Dedifferentiated amniotic fluid mesenchymal stem cell (primary cell): ENCODE measurements around the gene ARHGAP15.
"Not testable (repeated sequence)": the region's sequence is repeated elsewhere in the genome, so short reads cannot be mapped to it uniquely, and the experiment has no call there.

Experiments used
- DNase-seq: peaks from one replicate; pipeline ENCODE4 v3.0.0-alpha.2; 2016; ENCODE audit errors: extremely low spot score

ARHGAP15 gene

GRCh38 chr2:143128681-143129580 lies at the start of gene ARHGAP15:
ARHGAP15 (plus strand) TSS chr2:143129419.
- DNase-seq, result no peak

- no peak for DNase-seq
Observed at GRCh38 chr2:143081616-143082015, 47.6 kb upstream of the ARHGAP15 start.

GRCh38 chr2:143083636-143084035 lies 45.6 kb upstream of the ARHGAP15 start:
- DNase-seq, result peak; percentile 79

GRCh38 chr2:143084462-143084861 lies 44.8 kb upstream of the ARHGAP15 start:
- DNase-seq, result no peak

GRCh38 chr2:143085125-143085784 lies 44.0 kb upstream of the ARHGAP15 start:
- DNase-seq, result no peak

GRCh38 chr2:143087033-143087432 lies 42.2 kb upstream of the ARHGAP15 start:
- no peak for DNase-seq

- DNase-seq, result no peak
Observed at GRCh38 chr2:143088388-143088787, 40.8 kb upstream of the ARHGAP15 start.

- not testable (repeated sequence) for DNase-seq
Observed at GRCh38 chr2:143089520-143089919, 39.7 kb upstream of the ARHGAP15 start.

- peak; percentile 66 for DNase-seq
Observed at GRCh38 chr2:143110758-143111428, 18.3 kb upstream of the ARHGAP15 start.

GRCh38 chr2:143117225-143117624 lies 12.0 kb upstream of the ARHGAP15 start:
- no peak for DNase-seq

GRCh38 chr2:143121079-143121478 lies 8.1 kb upstream of the ARHGAP15 start:
- no peak for DNase-seq

- no peak for DNase-seq
Observed at GRCh38 chr2:143121957-143122356, 7.3 kb upstream of the ARHGAP15 start.

GRCh38 chr2:143123911-143124310 lies 5.3 kb upstream of the ARHGAP15 start:
- DNase-seq, result no peak

- DNase-seq, result no peak
Observed at GRCh38 chr2:143124445-143124844, 4.8 kb upstream of the ARHGAP15 start.

GRCh38 chr2:143125717-143126116 lies 3.5 kb upstream of the ARHGAP15 start:
- DNase-seq, result no peak

GRCh38 chr2:143132355-143132754 lies 3.1 kb downstream of the ARHGAP15 start:
- DNase-seq, result no peak

- no peak for DNase-seq
Observed at GRCh38 chr2:143133783-143134182, 4.6 kb downstream of the ARHGAP15 start.

- no peak for DNase-seq
Observed at GRCh38 chr2:143138292-143138691, 9.1 kb downstream of the ARHGAP15 start.

GRCh38 chr2:143139835-143140393 lies 10.7 kb downstream of the ARHGAP15 start:
- no peak for DNase-seq

GRCh38 chr2:143140864-143141661 lies 11.8 kb downstream of the ARHGAP15 start:
- no peak for DNase-seq

- no peak for DNase-seq
Observed at GRCh38 chr2:143142598-143142997, 13.4 kb downstream of the ARHGAP15 start.
